ENCODE results near the gene ADRA2C.

DNA sequence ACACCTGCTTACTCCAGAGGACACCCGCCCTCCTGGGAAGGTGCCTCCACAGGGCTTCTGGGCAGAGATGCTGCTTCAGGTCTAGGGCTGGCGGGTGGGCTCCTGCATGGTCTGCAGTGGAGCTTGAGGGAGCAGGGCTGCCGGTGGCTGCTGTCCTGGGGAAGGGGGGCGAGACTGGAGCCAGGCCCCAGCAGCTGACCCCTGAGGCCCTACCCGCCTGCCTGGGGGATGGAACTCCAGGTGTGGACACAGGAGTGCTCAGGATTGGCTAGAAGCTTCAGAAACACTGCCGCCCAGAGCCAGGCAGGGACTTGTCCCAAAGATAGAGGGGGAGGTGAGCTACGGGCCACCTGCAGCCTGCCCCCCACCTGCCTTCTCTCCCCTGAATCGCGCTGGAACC lies 33.0 kb upstream of the ADRA2C start:
- TF ChIP-seq, protein P1, sequence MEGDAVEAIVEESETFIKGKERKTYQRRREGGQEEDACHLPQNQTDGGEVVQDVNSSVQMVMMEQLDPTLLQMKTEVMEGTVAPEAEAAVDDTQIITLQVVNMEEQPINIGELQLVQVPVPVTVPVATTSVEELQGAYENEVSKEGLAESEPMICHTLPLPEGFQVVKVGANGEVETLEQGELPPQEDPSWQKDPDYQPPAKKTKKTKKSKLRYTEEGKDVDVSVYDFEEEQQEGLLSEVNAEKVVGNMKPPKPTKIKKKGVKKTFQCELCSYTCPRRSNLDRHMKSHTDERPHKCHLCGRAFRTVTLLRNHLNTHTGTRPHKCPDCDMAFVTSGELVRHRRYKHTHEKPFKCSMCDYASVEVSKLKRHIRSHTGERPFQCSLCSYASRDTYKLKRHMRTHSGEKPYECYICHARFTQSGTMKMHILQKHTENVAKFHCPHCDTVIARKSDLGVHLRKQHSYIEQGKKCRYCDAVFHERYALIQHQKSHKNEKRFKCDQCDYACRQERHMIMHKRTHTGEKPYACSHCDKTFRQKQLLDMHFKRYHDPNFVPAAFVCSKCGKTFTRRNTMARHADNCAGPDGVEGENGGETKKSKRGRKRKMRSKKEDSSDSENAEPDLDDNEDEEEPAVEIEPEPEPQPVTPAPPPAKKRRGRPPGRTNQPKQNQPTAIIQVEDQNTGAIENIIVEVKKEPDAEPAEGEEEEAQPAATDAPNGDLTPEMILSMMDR (CRISPR knock-in tag; IDR thresholded peaks at IDR 0.05): no peak
- TF ChIP-seq TAF1 (CRISPR knock-in tag; IDR thresholded peaks at IDR 0.05): no peak
- no peak for TF ChIP-seq FOXM1 (CRISPR knock-in tag; IDR thresholded peaks at IDR 0.05)
- no peak for TF ChIP-seq MTA1 (CRISPR knock-in tag; IDR thresholded peaks at IDR 0.05; ENCODE audit: borderline replicate concordance)

All from HepG2 (cell line).